ENCODE data around the gene UGT1A7.
"Not testable (repeated sequence)": the region's sequence is repeated elsewhere in the genome, so short reads cannot be mapped to it uniquely, and the experiment has no call there.

The UGT1A7 gene

DNA sequence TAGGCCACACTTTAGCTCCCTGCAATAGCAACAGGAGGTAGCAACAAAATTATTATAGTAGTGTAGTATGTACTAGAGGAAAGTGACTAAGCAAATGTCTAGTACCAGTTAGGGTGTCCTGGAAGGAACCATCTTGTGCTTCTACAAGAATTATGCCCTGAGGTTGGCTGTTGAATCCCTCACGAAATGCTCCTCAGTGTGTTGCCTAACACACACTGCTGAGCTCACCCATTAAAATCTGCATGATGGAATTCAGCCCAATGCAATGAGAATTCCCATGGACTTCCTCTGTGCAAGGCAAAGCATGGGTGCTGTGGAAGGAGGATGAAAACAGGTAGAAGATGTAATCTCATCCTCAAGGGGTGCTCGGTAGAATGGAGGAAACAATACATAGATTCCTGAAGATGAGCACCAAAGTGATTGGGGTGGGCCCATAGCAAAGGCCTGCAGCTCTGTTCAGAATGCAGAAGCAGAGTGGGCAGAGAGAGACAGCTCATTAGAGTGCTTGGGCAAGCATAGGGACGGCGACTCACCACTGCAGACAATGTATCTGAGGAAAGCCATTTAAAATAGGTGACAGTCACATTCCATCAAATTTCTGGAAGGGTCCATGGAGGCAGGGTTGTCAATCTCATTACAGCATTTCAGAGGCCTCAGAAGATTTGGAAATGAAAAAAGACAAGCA lies 1.2 kb upstream of the UGT1A7 start:
- no peak for DNase-seq (ENCODE audit: extremely low read depth in 1 of 2, low read depth in 1 of 2)

DNA sequence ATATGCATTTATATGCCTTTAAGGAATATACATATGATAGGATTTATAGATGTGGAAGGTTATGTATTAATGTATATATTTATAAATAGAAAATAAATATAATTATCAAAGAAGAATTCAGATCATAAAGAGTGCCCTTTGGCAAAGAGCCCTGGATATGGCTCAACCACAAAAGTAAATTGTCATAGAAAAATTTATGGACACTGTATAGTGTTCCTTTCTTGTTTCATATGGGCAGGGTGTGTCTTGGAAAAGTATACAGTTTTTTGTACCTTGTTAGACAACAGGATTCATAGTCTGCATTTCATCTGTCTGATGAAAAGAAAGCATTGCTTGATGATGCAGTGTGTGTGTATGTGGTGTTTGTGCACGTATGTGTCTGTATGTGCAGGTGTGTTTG lies 2.9 kb downstream of the UGT1A7 start:
- DNase-seq (ENCODE audit: extremely low read depth in 1 of 2, low read depth in 1 of 2): no peak

DNA sequence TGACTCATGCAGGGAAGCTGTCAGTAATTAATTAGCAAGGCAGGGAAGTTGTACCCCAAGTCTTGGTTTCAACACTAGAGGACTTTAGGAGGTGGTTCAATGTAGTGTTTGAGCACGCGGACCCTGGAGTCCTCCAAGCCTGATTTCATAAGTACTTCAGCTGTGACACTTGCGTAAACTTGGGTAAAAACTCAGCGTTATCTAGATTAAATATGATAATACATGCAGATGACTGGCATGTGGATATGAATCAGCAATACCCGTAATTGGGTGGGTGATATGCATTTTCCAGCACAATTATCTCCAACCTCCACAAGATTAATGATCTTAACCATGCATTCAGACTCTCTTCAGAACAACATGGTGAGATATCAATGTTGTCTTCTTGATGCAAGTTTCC lies 5.2 kb downstream of the UGT1A7 start:
- DNase-seq (ENCODE audit: extremely low read depth in 1 of 2, low read depth in 1 of 2): no peak

DNA sequence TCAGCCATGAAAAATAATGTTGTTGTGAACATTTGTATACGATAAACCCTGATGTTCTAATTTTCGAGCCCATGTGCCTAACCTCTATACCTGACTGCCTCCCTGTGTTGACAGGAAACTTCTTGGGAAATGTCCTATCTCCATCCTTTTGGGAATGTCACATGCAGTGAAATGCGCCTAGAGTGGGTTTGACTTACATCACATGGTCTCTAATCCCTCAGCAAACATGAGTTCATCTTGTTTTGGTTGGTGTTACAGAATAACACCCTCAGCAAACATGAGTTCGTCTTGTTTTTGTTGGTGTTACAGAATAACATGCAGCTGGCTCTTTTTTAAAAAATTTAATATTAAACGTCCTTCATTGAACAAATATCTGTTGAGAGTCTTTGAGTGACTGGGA lies 6.6 kb downstream of the UGT1A7 start:
- no peak for DNase-seq (ENCODE audit: extremely low read depth in 1 of 2, low read depth in 1 of 2)

DNA sequence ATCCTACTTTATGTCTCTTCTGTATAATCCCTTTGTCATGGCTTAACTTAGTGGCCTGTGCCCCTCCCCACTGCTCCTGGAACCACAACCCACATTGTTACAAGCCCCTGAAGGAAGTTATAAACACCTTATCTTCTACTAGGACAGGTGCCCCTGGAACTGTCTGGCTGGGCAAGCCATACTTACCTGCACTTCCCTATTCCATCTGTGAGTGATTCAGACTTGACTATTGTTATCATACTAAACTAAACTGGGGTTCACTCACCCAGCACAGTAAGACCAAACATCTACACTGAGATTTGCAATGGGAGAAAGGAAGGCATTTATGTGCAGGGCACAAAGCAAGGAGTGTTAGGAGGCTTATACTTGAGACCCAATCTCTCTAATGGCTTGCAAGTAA lies 7.3 kb downstream of the UGT1A7 start:
- no peak for DNase-seq (ENCODE audit: extremely low read depth in 1 of 2, low read depth in 1 of 2)

DNA sequence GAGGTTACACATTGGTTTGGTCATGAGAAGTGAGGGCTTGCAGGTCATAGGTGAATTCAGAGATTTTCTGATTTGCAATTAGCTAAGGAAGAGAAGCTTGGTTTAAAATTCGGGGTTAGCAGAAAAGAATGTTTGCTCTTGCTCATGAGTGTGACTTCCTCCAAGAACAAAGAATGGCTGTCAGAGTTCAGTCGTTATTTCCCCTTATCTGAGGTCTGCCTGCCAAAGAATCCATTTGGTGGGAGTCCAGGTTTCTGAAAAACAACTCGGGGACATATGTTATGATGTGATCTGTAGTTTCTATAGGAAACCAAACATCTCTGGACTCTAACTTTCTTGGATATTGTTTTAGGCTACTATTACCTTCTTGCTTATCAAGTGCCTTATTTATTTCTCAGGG lies 7.8 kb downstream of the UGT1A7 start:
- DNase-seq (ENCODE audit: extremely low read depth in 1 of 2, low read depth in 1 of 2): no peak

DNA sequence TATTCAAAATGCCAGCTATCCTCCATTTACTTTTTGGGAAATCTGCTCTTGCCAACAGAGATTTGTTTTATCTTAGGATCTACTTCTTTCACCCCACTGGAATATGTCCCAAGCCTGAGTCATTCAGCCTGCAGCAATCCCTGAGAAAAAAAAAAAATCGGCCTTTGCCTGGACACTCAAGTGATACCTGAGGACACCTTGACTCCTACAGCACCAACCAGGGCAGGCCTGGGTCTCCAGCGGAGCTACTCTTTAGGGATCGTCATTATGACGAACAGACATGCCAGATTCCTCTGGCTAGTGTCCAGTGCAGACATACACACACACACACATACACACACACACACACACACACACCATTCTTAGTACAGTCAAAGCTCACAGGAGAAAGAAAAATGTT lies 8.7 kb downstream of the UGT1A7 start:
- no peak for DNase-seq (ENCODE audit: extremely low read depth in 1 of 2, low read depth in 1 of 2)

DNA sequence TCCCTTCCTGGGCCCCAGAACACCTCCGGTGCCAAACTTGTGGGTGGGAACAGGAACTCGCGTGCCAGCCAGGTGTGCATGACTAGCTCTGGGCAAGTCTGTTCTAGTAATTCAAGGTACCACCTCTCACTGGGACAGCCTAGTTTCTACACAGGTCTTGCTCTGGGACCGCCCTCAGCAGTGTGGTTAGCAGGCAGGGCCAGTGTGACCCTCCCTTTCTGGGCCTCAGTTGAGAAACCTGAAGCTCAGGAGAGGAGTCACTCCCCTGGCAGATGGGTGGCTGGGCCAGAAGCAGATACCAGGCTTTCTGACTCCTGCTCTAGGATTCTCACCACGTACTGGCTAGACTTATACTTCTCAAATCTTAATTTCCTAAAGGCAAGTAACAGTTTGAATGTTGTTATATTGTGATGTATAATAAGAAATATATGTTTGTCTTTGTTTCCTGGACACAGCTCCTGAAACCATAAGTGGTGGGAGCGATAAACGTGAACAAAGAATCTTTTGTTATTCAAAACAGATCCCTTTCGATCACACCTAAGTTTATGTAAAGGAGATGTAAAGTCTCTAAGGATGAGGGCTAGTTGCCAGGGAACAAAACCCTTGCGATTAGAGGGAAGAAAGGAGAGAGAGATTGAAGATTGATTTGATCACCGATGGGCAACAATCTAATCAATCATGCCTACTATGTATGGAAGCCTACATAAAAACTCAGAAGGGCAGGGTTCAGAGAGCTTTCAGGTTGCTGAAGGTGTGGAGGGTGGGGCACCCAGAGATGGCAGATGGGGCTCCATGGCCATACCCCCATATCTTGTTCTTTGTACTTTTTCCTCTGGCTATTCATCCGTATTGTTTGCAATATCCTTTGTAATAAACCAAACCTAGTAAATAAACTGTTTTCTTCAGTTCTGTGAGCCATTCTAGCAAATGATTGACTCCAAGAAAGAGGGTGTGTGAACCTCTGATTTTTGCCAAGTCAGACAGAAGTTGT lies 10.0 kb downstream of the UGT1A7 start:
- no peak for DNase-seq (ENCODE audit: extremely low read depth in 1 of 2, low read depth in 1 of 2)

DNA sequence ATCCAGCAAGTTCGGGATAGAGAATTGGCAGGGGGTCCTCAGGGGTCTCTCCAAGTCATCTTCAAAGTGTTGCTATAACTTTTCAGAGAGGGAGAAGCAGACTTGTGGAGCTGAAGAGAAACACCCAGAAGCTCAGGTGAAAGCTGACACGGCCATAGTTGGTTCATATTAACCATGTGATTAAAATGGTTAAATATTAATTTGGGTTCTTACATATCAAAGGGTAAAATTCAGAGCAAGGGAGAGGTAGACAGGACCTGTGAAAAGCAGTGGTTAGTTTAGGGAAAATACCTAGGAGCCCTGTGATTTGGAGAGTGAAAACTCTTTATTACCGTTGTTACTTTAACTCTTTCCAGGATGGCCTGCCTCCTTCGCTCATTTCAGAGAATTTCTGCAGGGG lies 10.9 kb downstream of the UGT1A7 start, which contains the start of gene UGT1A6:
Gene UGT1A6 (plus strand): TSS at position 243 of the 400 bp plus-strand sequence. CDS start 115 bp downstream, at position 358.
- DNase-seq (ENCODE audit: extremely low read depth in 1 of 2, low read depth in 1 of 2): no peak

DNA sequence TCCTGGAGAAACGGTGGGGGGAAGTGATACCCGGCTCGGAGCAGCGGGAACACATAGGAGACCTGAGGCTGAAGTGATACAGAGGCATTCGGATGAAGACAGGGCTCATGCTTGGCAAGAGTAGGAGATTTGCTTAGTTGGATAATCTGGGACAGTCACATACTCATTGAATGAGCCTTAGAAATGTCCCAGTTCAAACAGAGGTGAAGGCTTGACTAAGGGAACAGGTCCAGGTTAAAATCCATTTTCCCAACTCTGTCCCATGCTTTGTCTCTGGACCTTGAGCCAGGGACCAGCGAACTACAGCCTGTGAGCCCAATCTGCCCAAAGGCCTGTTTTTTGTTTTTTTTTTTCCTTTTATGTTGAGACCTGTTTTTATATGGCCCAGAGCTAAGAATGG lies 12.3 kb downstream of the UGT1A7 start:
- no peak for DNase-seq (ENCODE audit: extremely low read depth in 1 of 2, low read depth in 1 of 2)

DNA sequence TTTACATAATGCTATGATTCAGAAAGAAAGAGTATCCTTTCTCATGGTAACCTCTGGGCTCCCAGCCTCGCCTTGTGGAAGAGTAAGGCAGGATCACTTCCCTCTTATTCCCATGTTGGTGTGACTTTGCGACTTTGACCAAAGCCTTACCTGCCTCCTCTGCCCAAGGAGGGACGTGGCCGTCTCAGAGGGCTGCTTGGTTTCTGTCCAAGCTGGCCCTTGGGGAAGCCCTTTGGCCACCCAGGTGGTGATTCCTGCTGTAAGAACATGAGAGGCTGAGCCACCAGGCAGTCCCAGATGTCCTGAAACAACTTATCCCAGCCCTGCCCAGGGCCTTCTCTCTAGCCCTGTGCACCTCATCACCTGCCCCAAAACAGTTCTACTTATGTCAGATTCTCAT lies 17.0 kb downstream of the UGT1A7 start:
- no peak for DNase-seq (ENCODE audit: extremely low read depth in 1 of 2, low read depth in 1 of 2)

DNA sequence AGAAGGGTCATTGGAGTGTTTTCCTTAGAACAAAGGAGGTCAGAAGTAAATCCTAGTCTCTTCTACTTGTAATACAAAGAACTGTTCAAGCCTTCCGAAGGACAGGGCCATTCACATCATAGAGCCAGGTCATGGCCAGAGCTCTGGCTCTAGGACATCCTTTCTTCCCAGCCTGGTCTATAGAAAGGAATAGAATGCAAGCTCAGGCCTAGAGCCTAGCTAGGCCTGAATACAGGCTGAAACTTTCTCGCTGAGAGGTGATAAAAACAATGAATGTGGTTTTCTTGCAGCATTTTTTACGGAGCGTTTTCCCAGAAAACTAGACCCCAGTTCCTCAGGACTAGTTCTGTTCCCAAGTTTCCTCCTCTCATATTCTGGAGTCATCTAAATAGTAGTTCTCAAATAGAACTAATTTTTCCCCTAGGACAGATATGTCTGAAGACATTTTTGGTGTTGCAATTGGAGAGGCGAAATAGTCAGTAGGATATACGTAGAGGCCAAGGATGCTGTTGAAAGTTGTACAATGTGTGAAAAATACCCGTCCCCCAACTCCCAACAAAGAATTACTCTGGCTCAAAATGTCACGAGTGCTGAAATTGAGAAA lies 17.8 kb downstream of the UGT1A7 start:
- no peak for DNase-seq (ENCODE audit: extremely low read depth in 1 of 2, low read depth in 1 of 2)

DNA sequence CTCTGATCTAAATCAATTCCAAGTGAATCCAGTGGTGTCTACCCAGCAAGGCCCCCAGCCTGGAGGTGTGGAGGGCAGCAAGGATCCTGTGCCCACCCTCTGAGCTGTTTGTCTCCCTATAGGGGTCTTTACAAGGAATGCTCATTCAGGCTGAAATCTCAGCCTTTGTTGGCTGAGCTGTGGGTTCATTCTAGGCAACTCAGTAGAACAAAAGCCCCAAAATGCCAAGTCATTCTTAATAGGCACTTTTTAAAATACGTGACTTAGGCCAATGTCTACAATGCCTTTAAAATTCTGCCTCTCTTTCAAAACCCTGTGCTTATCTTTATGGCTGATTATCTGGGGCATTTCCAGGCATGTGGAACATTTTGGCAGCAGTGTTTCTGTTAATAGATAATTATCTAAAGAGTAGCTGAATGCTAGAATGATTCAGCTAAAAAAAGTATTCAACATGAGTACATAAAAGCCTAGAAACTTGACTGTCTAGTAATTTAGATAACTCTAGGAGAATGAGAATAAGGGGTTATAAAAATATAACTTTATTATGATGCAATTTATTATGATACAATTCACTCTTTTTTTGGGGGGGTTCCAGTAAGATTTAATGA lies 18.4 kb downstream of the UGT1A7 start:
- no peak for DNase-seq (ENCODE audit: extremely low read depth in 1 of 2, low read depth in 1 of 2)

DNA sequence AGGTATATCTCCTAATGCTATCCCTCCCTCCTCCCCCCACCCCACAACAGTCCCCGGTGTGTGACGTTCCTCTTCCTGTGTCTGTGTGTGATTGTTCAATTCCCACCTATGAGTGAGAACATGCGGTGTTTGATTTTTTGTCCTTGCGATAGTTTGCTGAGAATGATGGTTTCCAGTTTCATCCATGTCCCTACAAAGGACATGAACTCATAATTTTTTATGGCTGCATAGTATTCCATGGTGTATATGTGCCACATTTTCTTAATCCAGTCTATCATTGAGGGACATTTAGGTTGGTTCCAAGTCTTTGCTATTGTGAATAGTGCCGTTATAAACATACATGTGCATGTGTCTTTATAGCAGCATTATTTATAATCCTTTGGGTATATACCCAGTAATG lies 19.1 kb downstream of the UGT1A7 start:
- not testable (repeated sequence) for DNase-seq (ENCODE audit: extremely low read depth in 1 of 2, low read depth in 1 of 2)

DNA sequence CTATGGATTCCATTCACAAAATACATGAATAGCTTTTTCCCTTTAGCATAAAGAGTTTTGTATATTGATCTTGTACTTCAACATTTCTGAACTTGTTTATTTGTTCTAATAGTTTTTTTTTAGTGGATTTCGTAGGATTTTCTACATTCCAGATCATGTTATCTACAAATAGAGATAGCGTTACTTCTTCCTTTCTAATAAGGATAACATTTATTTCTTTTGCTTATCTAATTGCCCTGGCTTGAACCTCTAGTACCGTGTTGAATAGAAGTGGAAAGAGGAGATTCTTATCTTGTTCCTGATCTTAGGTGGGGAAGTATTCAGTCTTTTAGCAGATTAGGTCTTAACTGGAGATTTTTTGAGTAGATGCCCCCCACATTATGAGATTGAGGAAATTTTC lies 20.5 kb downstream of the UGT1A7 start:
- DNase-seq (ENCODE audit: extremely low read depth in 1 of 2, low read depth in 1 of 2): no peak

DNA sequence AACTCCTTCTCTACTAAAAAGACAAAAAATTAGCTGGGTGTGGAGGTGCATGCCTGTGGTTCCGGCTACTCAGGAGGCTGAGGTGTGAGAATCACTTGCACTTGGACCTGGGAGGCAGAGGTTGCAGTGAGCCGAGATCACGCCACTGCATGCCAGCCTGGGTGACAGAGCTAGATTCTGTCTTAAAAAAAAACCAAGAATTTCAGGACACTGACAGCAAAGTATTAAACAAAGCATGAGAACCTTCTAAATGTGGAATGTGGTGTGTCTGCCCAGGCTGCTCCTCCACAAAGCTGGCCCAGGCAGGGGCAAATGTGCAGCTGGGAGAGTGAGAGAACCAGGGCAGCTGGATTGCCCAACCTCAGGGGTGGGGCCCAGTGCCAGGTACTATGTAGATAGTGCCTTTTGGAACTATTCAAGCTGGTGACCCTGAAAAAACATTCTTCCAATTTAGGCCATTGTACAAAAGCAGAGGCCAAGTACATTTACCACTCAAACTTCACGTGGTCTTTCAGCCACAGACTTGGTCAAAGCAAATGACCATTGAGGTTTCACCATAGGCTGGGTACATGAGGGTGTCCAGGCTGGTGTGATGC lies 24.3 kb downstream of the UGT1A7 start:
- DNase-seq (ENCODE audit: extremely low read depth in 1 of 2, low read depth in 1 of 2): no peak

DNA sequence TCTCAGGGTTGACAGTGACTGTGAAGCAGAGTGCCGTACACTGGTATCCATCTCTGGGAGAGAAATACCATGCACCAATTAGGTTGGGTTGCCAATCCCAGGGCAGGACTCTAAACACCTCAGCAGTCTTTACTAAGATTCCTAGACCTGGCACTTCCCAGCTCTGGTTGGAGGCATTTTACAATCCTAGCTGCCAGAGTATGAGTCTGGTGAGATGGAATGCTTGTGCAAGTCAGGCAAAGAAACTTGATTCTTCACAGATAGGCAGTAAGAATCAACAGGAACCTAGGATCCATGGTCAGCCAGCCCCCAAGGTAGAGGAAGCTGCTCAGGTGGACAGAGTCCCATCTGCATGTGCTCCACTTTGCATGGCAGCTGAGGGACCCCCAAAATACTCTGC lies 25.0 kb downstream of the UGT1A7 start:
- no peak for DNase-seq (ENCODE audit: extremely low read depth in 1 of 2, low read depth in 1 of 2)

DNA sequence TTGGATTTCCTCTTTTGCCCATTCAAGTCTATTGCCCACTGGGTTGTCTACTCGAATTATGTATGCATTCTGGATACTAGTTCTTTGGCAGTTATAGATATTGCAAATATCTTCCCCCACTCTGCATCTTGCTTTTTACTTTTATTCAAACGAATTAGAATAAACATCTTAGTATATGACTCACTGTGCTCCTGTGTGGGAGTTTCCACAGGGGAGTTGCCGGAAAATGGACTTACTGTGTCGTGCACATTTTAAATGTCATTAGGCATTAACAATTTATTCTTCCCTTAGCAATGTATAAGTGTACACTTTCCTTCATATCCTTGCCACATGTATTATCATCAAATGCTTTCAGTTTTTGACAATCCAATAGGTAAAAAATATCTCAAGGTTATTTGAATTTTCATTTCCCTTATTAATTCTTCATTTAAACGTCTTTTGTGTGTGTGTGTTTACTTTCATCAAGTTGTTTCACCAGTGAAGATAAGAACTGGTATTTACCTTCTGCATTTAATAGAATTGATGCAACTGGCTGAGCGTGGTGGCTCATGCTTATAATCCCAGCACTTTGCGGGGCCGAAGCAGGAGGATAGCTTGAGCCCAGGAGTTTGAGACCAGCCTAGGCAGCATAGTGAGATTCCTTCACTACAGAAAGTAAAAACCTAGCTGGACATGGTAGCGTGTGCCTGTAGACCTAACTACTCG lies 26.4 kb downstream of the UGT1A7 start:
- no peak for DNase-seq (ENCODE audit: extremely low read depth in 1 of 2, low read depth in 1 of 2)

DNA sequence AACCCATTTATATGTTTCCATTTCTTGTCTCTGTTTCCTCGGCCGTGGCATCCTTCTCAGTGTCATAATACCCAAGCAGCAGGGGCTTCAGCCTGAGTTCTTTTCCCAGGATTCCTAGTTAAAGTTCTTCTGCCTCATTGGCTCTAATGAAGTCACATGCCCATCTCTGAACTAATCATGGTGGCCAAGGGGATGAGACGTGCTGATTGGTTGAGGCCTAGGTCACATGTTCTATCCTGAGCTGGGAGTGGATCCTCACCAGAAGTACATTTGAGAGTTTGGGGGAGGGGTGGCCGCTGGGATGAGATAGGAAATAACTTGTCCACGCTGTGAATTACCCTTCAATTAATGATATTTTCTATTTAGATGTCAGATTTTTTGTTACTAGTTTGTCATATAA lies 27.2 kb downstream of the UGT1A7 start:
- DNase-seq (ENCODE audit: extremely low read depth in 1 of 2, low read depth in 1 of 2): no peak

DNA sequence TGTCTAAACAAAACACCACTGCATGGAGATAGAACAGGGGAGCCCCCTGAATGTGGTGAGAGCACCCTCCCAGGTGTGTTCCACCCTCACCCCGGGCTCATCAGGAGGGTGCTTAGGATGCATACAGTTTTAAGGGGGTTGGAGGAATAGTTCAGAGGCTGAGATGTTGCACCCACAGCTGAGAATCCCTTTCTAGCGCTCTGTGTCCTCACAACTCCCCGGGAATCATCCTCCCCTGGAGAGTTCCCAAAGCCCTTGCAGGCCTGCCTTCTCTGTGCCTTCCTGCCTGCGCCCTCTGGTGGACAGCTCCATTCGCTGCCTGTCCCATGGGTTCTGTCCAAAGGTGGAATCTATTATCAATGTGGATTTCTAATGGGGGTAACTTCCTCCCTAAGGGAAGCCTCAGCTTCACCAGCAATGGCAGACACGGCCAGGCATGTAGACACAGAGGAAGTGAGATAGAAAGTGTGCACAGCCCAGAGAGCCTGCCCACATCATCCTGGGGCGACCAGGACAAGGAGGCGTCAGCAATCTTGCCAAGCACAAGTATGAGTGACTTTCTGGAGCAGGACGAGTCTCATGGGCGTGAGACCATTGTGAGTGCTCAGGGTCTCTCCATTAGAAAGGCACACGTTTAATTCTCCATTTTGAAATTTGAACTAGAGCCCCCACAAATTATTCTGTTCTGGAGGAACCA lies 29.8 kb downstream of the UGT1A7 start:
- DNase-seq (ENCODE audit: extremely low read depth in 1 of 2, low read depth in 1 of 2): peak; percentile 34 to 55
